HepG2 (cell line): ENCODE results near the gene NUP107. TPM values are rescaled to one million over a fixed set of nuclear protein-coding genes. Genes with fewer than 3 reads are reported as not detected.

ENCODE experiments used
- CBX5 ChIP-seq: sonication (generic); formaldehyde crosslinking; IDR thresholded peaks from 2 replicates; pipeline ENCODE4 v1.4.0; 2020; ENCODE audit warnings: missing genetic modification reagents, borderline replicate concordance
- EP300 ChIP-seq, 3 experiments: sonication (generic) in 1 of 3; formaldehyde crosslinking in 1 of 3; IDR thresholded peaks; 2 replicates each; pipeline versions ENCODE4 v1.5.1 to v1.6.1; 2011 to 2020; ENCODE audit warnings: low read depth in 2 of 3, low read length in 2 of 3, borderline replicate concordance in 1 of 3, improper control_type of control experiment in 1 of 3, mild to moderate bottlenecking in 1 of 3, missing genetic modification reagents in 1 of 3, moderate library complexity in 1 of 3
- ISX ChIP-seq: sonication (generic); formaldehyde crosslinking; conservative IDR thresholded peaks from 2 replicates; pipeline ENCODE4 v1.5.0; 2020; ENCODE audit warnings: missing genetic modification reagents
- NAIF1 ChIP-seq: sonication (generic); formaldehyde crosslinking; IDR thresholded peaks from 2 replicates; pipeline ENCODE4 v1.5.0; 2020; ENCODE audit warnings: mild to moderate bottlenecking, missing genetic modification reagents, borderline replicate concordance
- POGZ ChIP-seq: sonication (generic); formaldehyde crosslinking; IDR thresholded peaks from 2 replicates; pipeline ENCODE4 v1.4.0; 2020; ENCODE audit warnings: mild to moderate bottlenecking, missing genetic modification reagents
- POLR2AphosphoS5 ChIP-seq: IDR thresholded peaks from 2 replicates; pipeline ENCODE4 v1.6.1; 2012; ENCODE audit warnings: low read depth, low read length
- RFXAP ChIP-seq: sonication (generic); formaldehyde crosslinking; IDR thresholded peaks from 2 replicates; pipeline ENCODE4 v1.4.0; 2020; ENCODE audit warnings: missing genetic modification reagents, borderline replicate concordance
- RXRA ChIP-seq: sonication (generic); formaldehyde crosslinking; IDR thresholded peaks from 2 replicates; pipeline ENCODE4 v1.5.1; 2020; ENCODE audit warnings: missing genetic modification reagents
- SMARCC2 ChIP-seq: fragments of 450-650 bp; IDR thresholded peaks from 2 replicates; pipeline ENCODE4 v1.6.1; 2017; ENCODE audit warnings: antibody characterized with exemption, mild to moderate bottlenecking
- TARDBP ChIP-seq: sonication (generic); formaldehyde crosslinking; IDR thresholded peaks from 2 replicates; pipeline ENCODE4 v1.8.0; 2022; ENCODE audit warnings: mild to moderate bottlenecking, missing genetic modification reagents
- THYN1 ChIP-seq: sonication (generic); formaldehyde crosslinking; IDR thresholded peaks from 2 replicates; pipeline ENCODE4 v1.8.1; 2023; ENCODE audit warnings: low read depth, mild to moderate bottlenecking, moderate library complexity, missing genetic modification reagents, borderline replicate concordance
- YY1 ChIP-seq: IDR thresholded peaks from 2 replicates; pipeline ENCODE4 v1.6.1; 2011; ENCODE audit warnings: low read length, low read depth, moderate library complexity, mild to moderate bottlenecking; ENCODE audit not compliant: insufficient read depth, insufficient replicate concordance
- ZNF143 ChIP-seq: sonication (generic); formaldehyde crosslinking; IDR thresholded peaks from 2 replicates; pipeline ENCODE4 v1.4.0; 2020; ENCODE audit warnings: missing genetic modification reagents
- ZNF225 ChIP-seq: sonication (generic); formaldehyde crosslinking; IDR thresholded peaks from 2 replicates; pipeline ENCODE4 v1.4.0; 2020; ENCODE audit warnings: mild to moderate bottlenecking, missing genetic modification reagents
- ZNF354B ChIP-seq: sonication (generic); formaldehyde crosslinking; IDR thresholded peaks from 2 replicates; pipeline ENCODE4 v1.8.0; 2022; ENCODE audit warnings: mild to moderate bottlenecking, missing genetic modification reagents
- ZNF501 ChIP-seq: sonication (generic); formaldehyde crosslinking; IDR thresholded peaks from 2 replicates; pipeline ENCODE4 v1.5.1; 2020; ENCODE audit warnings: mild to moderate bottlenecking, moderate library complexity, missing genetic modification reagents
- ZNF510 ChIP-seq: sonication (generic); formaldehyde crosslinking; IDR thresholded peaks from 2 replicates; pipeline ENCODE4 v1.4.0; 2020; ENCODE audit warnings: low read depth, mild to moderate bottlenecking, missing genetic modification reagents
- polyA plus RNA-seq, 8 experiments: library from polyadenylated mRNA; depleted of rRNA in 3 of 8; stranded (reverse) in 7 of 8; unstranded in 1 of 8; fragments of >200 nt; fragmentation: Illumina TruSeq in 4 of 8; extraction: Trizol in 4 of 8; gene quantifications; 2 replicates each; pipeline versions ENCODE4 v1.2.1 to v1.2.3, GENCODE V29; 2011 to 2016; ENCODE audit warnings: low read depth in 4 of 8, missing spikeins in 1 of 8, mixed read lengths in 1 of 8; ENCODE audit not compliant: insufficient read depth in 1 of 8
- total RNA-seq, 5 experiments: library from RNA; depleted of rRNA; stranded (reverse); fragments of >200 nt; fragmentation: Illumina TruSeq; extraction: Trizol; gene quantifications; 2 replicates each; pipeline ENCODE4 v1.2.3, GENCODE V29; 2016; ENCODE audit warnings: low read depth in 1 of 5
- TF ChIP-seq, protein P1 (sequence below): sonication (generic); formaldehyde crosslinking; IDR thresholded peaks from 2 replicates; pipeline ENCODE4 v1.4.0; 2020; ENCODE audit warnings: missing genetic modification reagents
- TF ChIP-seq, protein P2 (sequence below): sonication (generic); formaldehyde crosslinking; IDR thresholded peaks from 2 replicates; pipeline ENCODE4 v1.5.0; 2020; ENCODE audit warnings: missing genetic modification reagents, mild to moderate bottlenecking, borderline replicate concordance
- TF ChIP-seq, protein P3 (sequence below), 2 experiments: IDR thresholded peaks; 2 replicates each; pipeline ENCODE4 v1.6.1; 2011 to 2012; ENCODE audit warnings: low read length in 2 of 2, borderline replicate concordance in 1 of 2, low read depth in 1 of 2, mild to moderate bottlenecking in 1 of 2, moderate library complexity in 1 of 2

The NUP107 gene
- total and polyA plus RNA-seq, 2 of the 13 experiments (the other 11 are each of a cell fraction or from before 2014, with no cell fraction given): 54.7 to 100 TPM

DNA sequence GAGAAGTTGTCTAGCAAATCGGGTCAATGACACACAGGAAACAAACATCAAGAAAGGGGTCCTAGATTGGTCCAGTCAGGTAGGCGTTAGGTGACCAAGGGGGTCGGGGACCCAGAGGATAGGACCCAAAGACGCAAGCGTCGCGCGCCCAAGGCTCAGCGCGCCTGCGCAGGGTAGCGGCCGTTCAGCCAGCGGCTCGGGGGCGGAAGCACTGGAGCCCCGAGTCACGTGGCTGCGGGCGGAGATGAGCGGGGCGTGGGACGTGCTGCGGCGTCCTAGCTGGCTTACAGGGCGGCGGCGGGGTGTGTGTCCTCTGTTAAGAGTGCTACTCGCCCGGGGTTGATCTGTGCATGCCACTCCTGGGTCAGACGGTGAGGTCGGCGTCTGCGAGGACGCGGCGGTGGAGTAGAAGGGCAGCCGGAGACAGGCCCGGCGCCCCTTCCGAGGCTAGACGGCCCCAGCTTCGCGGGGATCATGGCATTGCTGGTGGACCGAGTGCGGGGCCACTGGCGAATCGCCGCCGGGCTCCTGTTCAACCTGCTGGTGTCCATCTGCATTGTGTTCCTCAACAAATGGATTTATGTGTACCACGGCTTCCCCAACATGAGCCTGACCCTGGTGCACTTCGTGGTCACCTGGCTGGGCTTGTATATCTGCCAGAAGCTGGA is 59.3 kb downstream of the NUP107 start, which contains the start of gene SLC35E3 (continued):
- TF ChIP-seq POLR2AphosphoS5: peak; percentile 83
- peak; percentile 79 for TF ChIP-seq YY1
- no peak for TF ChIP-seq ISX (CRISPR knock-in tag)
- peak; percentile 71 for TF ChIP-seq RXRA (CRISPR knock-in tag)
- TF ChIP-seq RFXAP: peak; percentile 56; the same call in 1 of the 2 replicates
- TF ChIP-seq SMARCC2: no peak
- peak; percentile 79 for TF ChIP-seq POGZ
- TF ChIP-seq NAIF1 (CRISPR knock-in tag): peak; percentile 62; the same call in 1 of the 2 replicates
- TF ChIP-seq, protein P1, sequence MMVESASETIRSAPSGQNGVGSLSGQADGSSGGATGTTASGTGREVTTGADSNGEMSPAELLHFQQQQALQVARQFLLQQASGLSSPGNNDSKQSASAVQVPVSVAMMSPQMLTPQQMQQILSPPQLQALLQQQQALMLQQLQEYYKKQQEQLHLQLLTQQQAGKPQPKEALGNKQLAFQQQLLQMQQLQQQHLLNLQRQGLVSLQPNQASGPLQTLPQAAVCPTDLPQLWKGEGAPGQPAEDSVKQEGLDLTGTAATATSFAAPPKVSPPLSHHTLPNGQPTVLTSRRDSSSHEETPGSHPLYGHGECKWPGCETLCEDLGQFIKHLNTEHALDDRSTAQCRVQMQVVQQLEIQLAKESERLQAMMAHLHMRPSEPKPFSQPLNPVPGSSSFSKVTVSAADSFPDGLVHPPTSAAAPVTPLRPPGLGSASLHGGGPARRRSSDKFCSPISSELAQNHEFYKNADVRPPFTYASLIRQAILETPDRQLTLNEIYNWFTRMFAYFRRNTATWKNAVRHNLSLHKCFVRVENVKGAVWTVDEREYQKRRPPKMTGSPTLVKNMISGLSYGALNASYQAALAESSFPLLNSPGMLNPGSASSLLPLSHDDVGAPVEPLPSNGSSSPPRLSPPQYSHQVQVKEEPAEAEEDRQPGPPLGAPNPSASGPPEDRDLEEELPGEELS (CRISPR knock-in tag): peak; percentile 28; the same call in 1 of the 2 replicates
- peak; percentile 89 for TF ChIP-seq ZNF225 (CRISPR knock-in tag)
- peak; percentile 81; the same call in 1 of the 2 replicates for TF ChIP-seq ZNF501
- TF ChIP-seq ZNF143: no peak
- TF ChIP-seq TARDBP (CRISPR knock-in tag): peak; percentile 64; the same call in 1 of the 2 replicates
- TF ChIP-seq ZNF510 (CRISPR knock-in tag): peak; percentile 63; the same call in 1 of the 2 replicates
- no peak; the same call in 1 of the 2 replicates for TF ChIP-seq CBX5 (CRISPR knock-in tag)
- TF ChIP-seq ZNF354B (CRISPR knock-in tag): peak; percentile 91; the same call in 1 of the 2 replicates
- TF ChIP-seq, protein P2, sequence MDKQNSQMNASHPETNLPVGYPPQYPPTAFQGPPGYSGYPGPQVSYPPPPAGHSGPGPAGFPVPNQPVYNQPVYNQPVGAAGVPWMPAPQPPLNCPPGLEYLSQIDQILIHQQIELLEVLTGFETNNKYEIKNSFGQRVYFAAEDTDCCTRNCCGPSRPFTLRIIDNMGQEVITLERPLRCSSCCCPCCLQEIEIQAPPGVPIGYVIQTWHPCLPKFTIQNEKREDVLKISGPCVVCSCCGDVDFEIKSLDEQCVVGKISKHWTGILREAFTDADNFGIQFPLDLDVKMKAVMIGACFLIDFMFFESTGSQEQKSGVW (CRISPR knock-in tag): 0 out of 2 replicates have a peak, but pooled peaks have one; percentile 67
- TF ChIP-seq, protein P3, sequence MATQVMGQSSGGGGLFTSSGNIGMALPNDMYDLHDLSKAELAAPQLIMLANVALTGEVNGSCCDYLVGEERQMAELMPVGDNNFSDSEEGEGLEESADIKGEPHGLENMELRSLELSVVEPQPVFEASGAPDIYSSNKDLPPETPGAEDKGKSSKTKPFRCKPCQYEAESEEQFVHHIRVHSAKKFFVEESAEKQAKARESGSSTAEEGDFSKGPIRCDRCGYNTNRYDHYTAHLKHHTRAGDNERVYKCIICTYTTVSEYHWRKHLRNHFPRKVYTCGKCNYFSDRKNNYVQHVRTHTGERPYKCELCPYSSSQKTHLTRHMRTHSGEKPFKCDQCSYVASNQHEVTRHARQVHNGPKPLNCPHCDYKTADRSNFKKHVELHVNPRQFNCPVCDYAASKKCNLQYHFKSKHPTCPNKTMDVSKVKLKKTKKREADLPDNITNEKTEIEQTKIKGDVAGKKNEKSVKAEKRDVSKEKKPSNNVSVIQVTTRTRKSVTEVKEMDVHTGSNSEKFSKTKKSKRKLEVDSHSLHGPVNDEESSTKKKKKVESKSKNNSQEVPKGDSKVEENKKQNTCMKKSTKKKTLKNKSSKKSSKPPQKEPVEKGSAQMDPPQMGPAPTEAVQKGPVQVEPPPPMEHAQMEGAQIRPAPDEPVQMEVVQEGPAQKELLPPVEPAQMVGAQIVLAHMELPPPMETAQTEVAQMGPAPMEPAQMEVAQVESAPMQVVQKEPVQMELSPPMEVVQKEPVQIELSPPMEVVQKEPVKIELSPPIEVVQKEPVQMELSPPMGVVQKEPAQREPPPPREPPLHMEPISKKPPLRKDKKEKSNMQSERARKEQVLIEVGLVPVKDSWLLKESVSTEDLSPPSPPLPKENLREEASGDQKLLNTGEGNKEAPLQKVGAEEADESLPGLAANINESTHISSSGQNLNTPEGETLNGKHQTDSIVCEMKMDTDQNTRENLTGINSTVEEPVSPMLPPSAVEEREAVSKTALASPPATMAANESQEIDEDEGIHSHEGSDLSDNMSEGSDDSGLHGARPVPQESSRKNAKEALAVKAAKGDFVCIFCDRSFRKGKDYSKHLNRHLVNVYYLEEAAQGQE (IDR thresholded peaks at IDR 0.05; ENCODE audit: borderline replicate concordance in 1 of 2, low read depth in 1 of 2, low read length in 2 of 2): peak in 1 of 2 experiments; percentile 65; a peak in 1 of 4 replicates
- no peak for TF ChIP-seq THYN1
- TF ChIP-seq EP300 (IDR thresholded peaks at IDR 0.05; ENCODE audit: low read depth in 2 of 2, low read length in 2 of 2): no peak
- TF ChIP-seq EP300 (CRISPR knock-in tag; IDR thresholded peaks at IDR 0.05; ENCODE audit: borderline replicate concordance): no peak
